Measurements from ENCODE around the gene ZNF621. TPM values are rescaled to one million over a fixed set of nuclear protein-coding genes. Genes with fewer than 3 reads are reported as not detected.
"Not testable (repeated sequence)": the region's sequence is repeated elsewhere in the genome, so short reads cannot be mapped to it uniquely, and the experiment has no call there.

ZNF621 gene
- polyA plus RNA-seq, 3 donors = 23.4 to 32.0 (median 26.6) TPM

- DNase-seq (ENCODE audit: extremely low read depth in 1 of 11, low read depth in 9 of 11, low spot score in 4 of 11) = no peak
These were observed 5.9 kb upstream of the ZNF621 start for GRCh38 chr3:40518848-40519247.

- DNase-seq (ENCODE audit: extremely low read depth in 1 of 11, low read depth in 9 of 11, low spot score in 4 of 11) = no peak
These were observed 3.5 kb upstream of the ZNF621 start for GRCh38 chr3:40521254-40521653.

- DNase-seq (ENCODE audit: extremely low read depth in 1 of 11, low read depth in 9 of 11, low spot score in 4 of 11) = peak in 1 of 11 donors; percentile 0
These were observed 979 bp upstream of the ZNF621 start for GRCh38 chr3:40523781-40524180.

- peak in 1 of 11 donors; percentile 15 for DNase-seq (ENCODE audit: extremely low read depth in 1 of 11, low read depth in 9 of 11, low spot score in 4 of 11)
These were observed 565 bp upstream of the ZNF621 start for GRCh38 chr3:40524222-40524567.

GRCh38 chr3:40528426-40528825 lies 3.7 kb downstream of the ZNF621 start:
- no peak for DNase-seq (ENCODE audit: extremely low read depth in 1 of 11, low read depth in 9 of 11, low spot score in 4 of 11)

GRCh38 chr3:40532252-40532651 lies 7.5 kb downstream of the ZNF621 start:
- no peak for DNase-seq (ENCODE audit: extremely low read depth in 1 of 11, low read depth in 9 of 11, low spot score in 4 of 11)

- DNase-seq (ENCODE audit: extremely low read depth in 1 of 11, low read depth in 9 of 11, low spot score in 4 of 11) = no peak
These were observed 9.5 kb downstream of the ZNF621 start for GRCh38 chr3:40534283-40534682.

- DNase-seq (ENCODE audit: extremely low read depth in 1 of 11, low read depth in 9 of 11, low spot score in 4 of 11) = no peak
These were observed 22.1 kb downstream of the ZNF621 start for GRCh38 chr3:40546816-40547215.

GRCh38 chr3:40550167-40550566 lies 25.4 kb downstream of the ZNF621 start:
- no peak for DNase-seq (ENCODE audit: extremely low read depth in 1 of 11, low read depth in 9 of 11, low spot score in 4 of 11)

- DNase-seq (ENCODE audit: extremely low read depth in 1 of 11, low read depth in 9 of 11, low spot score in 4 of 11) = no peak
These were observed 32.9 kb downstream of the ZNF621 start for GRCh38 chr3:40557575-40558161.

GRCh38 chr3:40562482-40562881 lies 37.7 kb downstream of the ZNF621 start:
- not testable (repeated sequence) for DNase-seq (ENCODE audit: extremely low read depth in 1 of 11, low read depth in 9 of 11, low spot score in 4 of 11)

GRCh38 chr3:40565629-40566028 lies 40.9 kb downstream of the ZNF621 start:
- not testable (repeated sequence) for DNase-seq (ENCODE audit: extremely low read depth in 1 of 11, low read depth in 9 of 11, low spot score in 4 of 11)

GRCh38 chr3:40566694-40567093 lies 41.9 kb downstream of the ZNF621 start:
- peak in 1 of 11 donors; percentile 29 for DNase-seq (ENCODE audit: extremely low read depth in 1 of 11, low read depth in 9 of 11, low spot score in 4 of 11)

GRCh38 chr3:40572588-40572987 lies 47.8 kb downstream of the ZNF621 start:
- no peak for DNase-seq (ENCODE audit: extremely low read depth in 1 of 11, low read depth in 9 of 11, low spot score in 4 of 11)

- no peak for DNase-seq (ENCODE audit: extremely low read depth in 1 of 11, low read depth in 9 of 11, low spot score in 4 of 11)
These were observed 49.3 kb downstream of the ZNF621 start for GRCh38 chr3:40574050-40574449.

- no peak for DNase-seq (ENCODE audit: extremely low read depth in 1 of 11, low read depth in 9 of 11, low spot score in 4 of 11)
These were observed 49.9 kb downstream of the ZNF621 start for GRCh38 chr3:40574661-40575060.

- no peak for DNase-seq (ENCODE audit: extremely low read depth in 1 of 11, low read depth in 9 of 11, low spot score in 4 of 11)
These were observed 51.6 kb downstream of the ZNF621 start for GRCh38 chr3:40576396-40576795.

- peak; percentile 29 to 69 (median 61) for DNase-seq (ENCODE audit: extremely low read depth in 1 of 11, low read depth in 9 of 11, low spot score in 4 of 11)
These were observed 55.8 kb downstream of the ZNF621 start for GRCh38 chr3:40580494-40581091.

- DNase-seq (ENCODE audit: extremely low read depth in 1 of 11, low read depth in 9 of 11, low spot score in 4 of 11) = no peak
These were observed 56.4 kb downstream of the ZNF621 start for GRCh38 chr3:40581166-40581565.

GRCh38 chr3:40582401-40583027 lies 57.8 kb downstream of the ZNF621 start:
- DNase-seq (ENCODE audit: extremely low read depth in 1 of 11, low read depth in 9 of 11, low spot score in 4 of 11) = no peak

GRCh38 chr3:40583691-40584090 lies 58.9 kb downstream of the ZNF621 start:
- DNase-seq (ENCODE audit: extremely low read depth in 1 of 11, low read depth in 9 of 11, low spot score in 4 of 11) = no peak
